IMR-90 (cell line): ENCODE data around the gene EBP. TPM values are rescaled to one million over a fixed set of nuclear protein-coding genes. Genes with fewer than 3 reads are reported as not detected.

Experiments
- ATAC-seq: fragments of 200-7000 bp; cut with Tn5 transposase; 2 replicates; pipeline ENCODE4 v1.9.1; 2020; ENCODE audit warnings: low read depth, mild to moderate bottlenecking, moderate library complexity
- BruUV-seq: library from RNA; stranded (reverse); fragments of 400-500 nt; replicated peaks from 2 replicates; lab custom pipeline; 2021; lab: Mats Ljungman, UMichigan
- CTCF ChIA-PET: fragments of 300-600 bp; formaldehyde crosslinking; extraction: SDS; loops from one replicate; lab custom pipeline; 2021; ENCODE audit warnings: antibody characterized with exemption; lab: Yijun Ruan, JAX
- POLR2A ChIA-PET: fragments of 300-600 bp; sonication (Branson Sonifier 250); formaldehyde crosslinking; loops from one replicate; lab custom pipeline; 2022; ENCODE audit warnings: antibody characterized with exemption; ENCODE audit not compliant: unreplicated experiment; lab: Charles Lee
- DNase-seq: peaks from one replicate; pipeline ENCODE4 v3.0.0; 2013
- H2AFZ ChIP-seq: replicated peaks from 2 replicates; pipeline ENCODE3; 2013; ENCODE audit warnings: low read length, mild to moderate bottlenecking; ENCODE audit not compliant: poor library complexity
- H2AK5ac ChIP-seq: 2 replicates; pipeline ENCODE4 v1.6.1; 2013; ENCODE audit warnings: low read depth, low read length, inconsistent platforms
- H2AK9ac ChIP-seq: replicated peaks from 2 replicates; pipeline ENCODE3; 2013; ENCODE audit warnings: mild to moderate bottlenecking, low read depth, low read length, moderate library complexity; ENCODE audit not compliant: poor library complexity
- H2BK120ac ChIP-seq: 2 replicates; pipeline ENCODE4 v1.6.1; 2013; ENCODE audit warnings: low read depth, low read length, inconsistent platforms
- H2BK15ac ChIP-seq: 3 replicates; pipeline ENCODE4 v1.6.1; 2013; ENCODE audit warnings: low read depth, low read length, inconsistent platforms
- H2BK20ac ChIP-seq: 2 replicates; pipeline ENCODE4 v1.6.1; 2013; ENCODE audit warnings: low read depth, mild to moderate bottlenecking, inconsistent platforms, low read length, moderate library complexity
- H2BK5ac ChIP-seq: 2 replicates; pipeline ENCODE4 v1.6.1; 2013; ENCODE audit warnings: mild to moderate bottlenecking, low read depth, low read length, inconsistent platforms; ENCODE audit not compliant: poor library complexity, severe bottlenecking
- H3K14ac ChIP-seq: replicated peaks from 2 replicates; pipeline ENCODE4 v1.6.1; 2013; ENCODE audit warnings: low read depth, low read length, inconsistent platforms
- H3K18ac ChIP-seq: 2 replicates; pipeline ENCODE4 v1.6.1; 2013; ENCODE audit warnings: low read depth, low read length, control low read depth
- H3K23ac ChIP-seq: 2 replicates; pipeline ENCODE4 v1.6.1; 2013; ENCODE audit warnings: low read depth, low read length, inconsistent platforms
- H3K27ac ChIP-seq: 2 replicates; pipeline ENCODE4 v1.5.1; 2013; ENCODE audit warnings: mild to moderate bottlenecking, control low read depth, low read length; ENCODE audit not compliant: insufficient read depth
- H3K27me3 ChIP-seq: 2 replicates; pipeline ENCODE4 v1.6.1; 2013; ENCODE audit warnings: low read length; ENCODE audit not compliant: control insufficient read depth, insufficient read depth
- H3K36me3 ChIP-seq: 2 replicates; pipeline ENCODE4 v1.6.1; 2013; ENCODE audit warnings: low read length, mixed read lengths; ENCODE audit not compliant: control insufficient read depth, insufficient read depth
- H3K4ac ChIP-seq: 2 replicates; pipeline ENCODE4 v1.6.1; 2013; ENCODE audit warnings: low read depth, low read length, inconsistent platforms
- H3K4me1 ChIP-seq: 2 replicates; pipeline ENCODE4 v1.6.1; 2013; ENCODE audit warnings: low read length, mixed read lengths; ENCODE audit not compliant: control insufficient read depth, insufficient read depth
- H3K4me2 ChIP-seq: 2 replicates; pipeline ENCODE4 v1.6.1; 2013; ENCODE audit warnings: low read depth, mild to moderate bottlenecking, control low read depth, low read length, moderate library complexity
- H3K4me3 ChIP-seq: 2 replicates; pipeline ENCODE4 v1.5.1; 2013; ENCODE audit warnings: low read depth, mild to moderate bottlenecking, control low read depth, low read length, moderate library complexity; ENCODE audit not compliant: insufficient read depth
- H3K56ac ChIP-seq: 2 replicates; pipeline ENCODE4 v1.6.1; 2013; ENCODE audit warnings: low read length, inconsistent platforms; ENCODE audit not compliant: insufficient read depth; ENCODE audit errors: extremely low read depth
- H3K79me1 ChIP-seq, 2 experiments: 2 replicates each; pipeline ENCODE4 v1.6.1; 2013; ENCODE audit warnings: low read length in 2 of 2, inconsistent platforms in 1 of 2, low read depth in 1 of 2
- H3K9ac ChIP-seq: 2 replicates; pipeline ENCODE4 v1.6.1; 2013; ENCODE audit warnings: low read depth, low read length, control low read depth
- H3K9me1 ChIP-seq: 2 replicates; pipeline ENCODE4 v1.6.1; 2013; ENCODE audit warnings: low read length, inconsistent platforms; ENCODE audit not compliant: insufficient read depth
- H3K9me3 ChIP-seq: 2 replicates; pipeline ENCODE4 v1.6.1; 2013; ENCODE audit warnings: low read length; ENCODE audit not compliant: control insufficient read depth, insufficient read depth
- H4K20me1 ChIP-seq: 2 replicates; pipeline ENCODE4 v1.6.1; 2013; ENCODE audit warnings: low read length, inconsistent platforms; ENCODE audit not compliant: insufficient read depth
- H4K5ac ChIP-seq: 2 replicates; pipeline ENCODE4 v1.6.1; 2013; ENCODE audit warnings: mild to moderate bottlenecking, low read depth, low read length, control low read depth
- H4K8ac ChIP-seq, 2 experiments: 2 replicates each; pipeline ENCODE4 v1.6.1; 2013; ENCODE audit warnings: low read depth in 2 of 2, low read length in 2 of 2, control low read depth in 1 of 2, inconsistent platforms in 1 of 2
- H4K91ac ChIP-seq: 2 replicates; pipeline ENCODE4 v1.6.1; 2013; ENCODE audit warnings: low read depth, low read length, inconsistent platforms; ENCODE audit not compliant: insufficient read depth
- BHLHE40 ChIP-seq: fragments of 150-350 bp; IDR thresholded peaks from 2 replicates; pipeline ENCODE4 v1.6.1; 2016; ENCODE audit warnings: mild to moderate bottlenecking, low read depth, low read length
- CEBPB ChIP-seq: IDR thresholded peaks from 2 replicates; pipeline ENCODE4 v1.6.1; 2012; ENCODE audit warnings: low read depth, low read length, improper control_type of control experiment
- FOS ChIP-seq: fragments of 150-350 bp; IDR thresholded peaks from 2 replicates; pipeline ENCODE4 v1.6.1; 2016; ENCODE audit warnings: low read depth, low read length
- MAFK ChIP-seq: IDR thresholded peaks from 2 replicates; pipeline ENCODE4 v1.6.1; 2012; ENCODE audit warnings: low read depth, low read length, improper control_type of control experiment
- MXI1 ChIP-seq: IDR thresholded peaks from 2 replicates; pipeline ENCODE4 v1.6.1; 2012; ENCODE audit warnings: low read depth, mild to moderate bottlenecking, low read length, moderate library complexity, borderline replicate concordance
- POLR2A ChIP-seq: IDR thresholded peaks from 2 replicates; pipeline ENCODE4 v1.6.1; 2012; ENCODE audit warnings: mild to moderate bottlenecking, low read depth, low read length
- RAD21 ChIP-seq: IDR thresholded peaks from 2 replicates; pipeline ENCODE4 v1.6.1; 2012; ENCODE audit warnings: low read length, improper control_type of control experiment
- WGBS, 2 experiments: methylation state at CpG; one replicate each; pipeline versions ENCODE4 v1.1.5 to v1.1.7; 2013; ENCODE audit warnings: missing lambda C conversion rate in 2 of 2; ENCODE audit not compliant: insufficient read length in 1 of 2; ENCODE audit errors: extremely low coverage in 2 of 2; 5-methylcytosine and 5-hydroxymethylcytosine counted together
- dilution Hi-C: fragments of 300-500 bp; cut with HindIII; formaldehyde crosslinking; loops from one replicate; pipeline ENCODE4 v1.14.3; 2018; ENCODE audit warnings: low sequenced_read_pairs; ENCODE audit not compliant: unreplicated experiment
- in situ Hi-C: fragments of 300-500 bp; cut with MboI; formaldehyde crosslinking; loops from 3 replicates; pipeline ENCODE4 v1.14.3; 2019; ENCODE audit warnings: low sequenced_read_pairs, inconsistent platforms, mixed read lengths
- intact Hi-C: fragments of 100-400 bp; cut with micrococcal nuclease; formaldehyde crosslinking; loops from 2 replicates; pipeline ENCODE4 v1.10.0; 2022
- polyA plus RNA-seq, 3 experiments: library from polyadenylated mRNA; depleted of rRNA; stranded (reverse); fragments of >200 nt; gene quantifications; 2 replicates each; pipeline ENCODE4 v1.2.3, GENCODE V29; 2012; ENCODE audit warnings: low replicate concordance in 1 of 3
- total RNA-seq: library from RNA; depleted of rRNA; stranded (reverse); fragments of >200 nt; gene quantifications from 2 replicates; pipeline ENCODE4 v1.2.3, GENCODE V29; 2012
- TF ChIP-seq, protein P1 (sequence below): fragments of 150-350 bp; IDR thresholded peaks from 2 replicates; pipeline ENCODE4 v1.6.1; 2017; ENCODE audit warnings: mild to moderate bottlenecking, antibody characterized with exemption, low read length, low read depth
- TF ChIP-seq, protein P2 (sequence below): conservative IDR thresholded peaks from 2 replicates; pipeline ENCODE4 v1.5.1; 2012; ENCODE audit warnings: mild to moderate bottlenecking, low read depth, low read length, improper control_type of control experiment
- TF ChIP-seq, protein P3 (sequence below): fragments of 150-350 bp; IDR thresholded peaks from 2 replicates; pipeline ENCODE4 v1.6.1; 2016; ENCODE audit warnings: low read depth, mild to moderate bottlenecking, low read length, moderate library complexity, borderline replicate concordance

EBP gene
- total and polyA plus RNA-seq, 2 of the 4 experiments (the other 2 are of a cell fraction), result 39.4 to 78.9 TPM

DNA sequence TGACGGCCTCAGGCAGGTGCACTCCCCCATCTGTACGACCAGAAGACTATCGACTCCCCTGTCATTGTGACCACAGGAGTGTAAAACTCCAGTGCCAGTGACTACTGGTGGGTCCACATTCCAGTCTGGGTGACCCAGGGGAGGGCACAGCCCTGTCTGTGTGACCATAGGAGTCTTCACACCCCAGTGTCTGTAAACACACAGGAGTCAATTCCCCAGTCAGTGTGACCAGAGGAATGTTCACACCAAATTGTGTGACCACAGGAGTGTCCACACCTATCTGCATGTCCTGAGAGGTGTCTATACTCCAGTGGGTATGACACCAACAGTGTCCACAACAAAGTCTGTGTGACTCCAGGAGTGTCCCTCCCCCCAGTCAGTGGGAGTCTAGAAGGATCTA lies 33.6 kb upstream of the EBP start (continued):
- TF ChIP-seq RAD21, result no peak
- TF ChIP-seq, protein P1, sequence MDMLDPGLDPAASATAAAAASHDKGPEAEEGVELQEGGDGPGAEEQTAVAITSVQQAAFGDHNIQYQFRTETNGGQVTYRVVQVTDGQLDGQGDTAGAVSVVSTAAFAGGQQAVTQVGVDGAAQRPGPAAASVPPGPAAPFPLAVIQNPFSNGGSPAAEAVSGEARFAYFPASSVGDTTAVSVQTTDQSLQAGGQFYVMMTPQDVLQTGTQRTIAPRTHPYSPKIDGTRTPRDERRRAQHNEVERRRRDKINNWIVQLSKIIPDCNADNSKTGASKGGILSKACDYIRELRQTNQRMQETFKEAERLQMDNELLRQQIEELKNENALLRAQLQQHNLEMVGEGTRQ, result no peak
- no peak for TF ChIP-seq CEBPB

DNA sequence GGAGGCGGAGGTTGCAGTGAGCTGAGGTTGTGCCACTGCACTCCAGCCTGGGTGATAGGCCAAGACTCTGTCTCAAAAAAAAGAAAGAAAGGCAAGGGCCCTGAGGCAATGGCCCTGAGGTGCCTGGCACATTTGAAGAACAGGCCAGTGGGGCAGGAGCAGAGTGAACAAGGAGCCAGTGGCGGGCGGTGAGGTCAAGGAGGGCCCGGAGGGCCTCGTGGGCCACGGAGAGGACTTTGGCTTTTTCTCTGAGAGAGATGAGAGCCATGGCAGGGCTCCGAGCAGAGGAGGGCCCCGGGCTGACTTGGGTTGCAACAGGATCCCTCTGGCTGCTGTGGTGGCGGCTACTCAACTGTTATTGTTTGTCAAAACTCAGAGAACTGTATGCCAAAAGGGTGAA lies 32.3 kb upstream of the EBP start:
- CTCF ChIA-PET, result no interaction called here
- H3K9me1 ChIP-seq, result peaks cover 11% of the 10 kb centered on the region
- no peak overlapping the region for H4K8ac ChIP-seq
- no peak overlapping the region for H4K91ac ChIP-seq
- peaks cover 3% of the 10 kb centered on the region; the same call in 1 of the 2 replicates for H3K36me3 ChIP-seq
- H2BK5ac ChIP-seq, result no peak overlapping the region
- H2BK120ac ChIP-seq, result no peak overlapping the region
- H2BK20ac ChIP-seq, result no peak overlapping the region
- H3K23ac ChIP-seq, result no peak overlapping the region
- H3K9ac ChIP-seq, result no peak overlapping the region
- no peak overlapping the region for H3K18ac ChIP-seq
- dilution Hi-C loops, result no loop called here
- no peak overlapping the region for H3K56ac ChIP-seq
- no peak overlapping the region for H4K5ac ChIP-seq
- no peak overlapping the region for H2AK9ac ChIP-seq
- POLR2A ChIA-PET, result no interaction called here
- DNase-seq (no peak), ATAC-seq (no peak)
- no peak overlapping the region for H3K14ac ChIP-seq
- H3K4ac ChIP-seq, result no peak overlapping the region
- H2AFZ ChIP-seq, result no peak overlapping the region
- 80% methylated on average over 1 of the region's 9 CpGs; no CpG with 5 or more reads in 1 of the 2 experiments for WGBS, 2 experiments
- in situ Hi-C loops, result no loop called here
- TF ChIP-seq, protein P2, sequence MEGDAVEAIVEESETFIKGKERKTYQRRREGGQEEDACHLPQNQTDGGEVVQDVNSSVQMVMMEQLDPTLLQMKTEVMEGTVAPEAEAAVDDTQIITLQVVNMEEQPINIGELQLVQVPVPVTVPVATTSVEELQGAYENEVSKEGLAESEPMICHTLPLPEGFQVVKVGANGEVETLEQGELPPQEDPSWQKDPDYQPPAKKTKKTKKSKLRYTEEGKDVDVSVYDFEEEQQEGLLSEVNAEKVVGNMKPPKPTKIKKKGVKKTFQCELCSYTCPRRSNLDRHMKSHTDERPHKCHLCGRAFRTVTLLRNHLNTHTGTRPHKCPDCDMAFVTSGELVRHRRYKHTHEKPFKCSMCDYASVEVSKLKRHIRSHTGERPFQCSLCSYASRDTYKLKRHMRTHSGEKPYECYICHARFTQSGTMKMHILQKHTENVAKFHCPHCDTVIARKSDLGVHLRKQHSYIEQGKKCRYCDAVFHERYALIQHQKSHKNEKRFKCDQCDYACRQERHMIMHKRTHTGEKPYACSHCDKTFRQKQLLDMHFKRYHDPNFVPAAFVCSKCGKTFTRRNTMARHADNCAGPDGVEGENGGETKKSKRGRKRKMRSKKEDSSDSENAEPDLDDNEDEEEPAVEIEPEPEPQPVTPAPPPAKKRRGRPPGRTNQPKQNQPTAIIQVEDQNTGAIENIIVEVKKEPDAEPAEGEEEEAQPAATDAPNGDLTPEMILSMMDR, result no peak
- TF ChIP-seq MXI1 (no peak), MAFK (no peak), POLR2A (no peak), CEBPB (no peak), RAD21 (no peak), BHLHE40 (no peak), FOS (no peak)
- TF ChIP-seq, protein P3, sequence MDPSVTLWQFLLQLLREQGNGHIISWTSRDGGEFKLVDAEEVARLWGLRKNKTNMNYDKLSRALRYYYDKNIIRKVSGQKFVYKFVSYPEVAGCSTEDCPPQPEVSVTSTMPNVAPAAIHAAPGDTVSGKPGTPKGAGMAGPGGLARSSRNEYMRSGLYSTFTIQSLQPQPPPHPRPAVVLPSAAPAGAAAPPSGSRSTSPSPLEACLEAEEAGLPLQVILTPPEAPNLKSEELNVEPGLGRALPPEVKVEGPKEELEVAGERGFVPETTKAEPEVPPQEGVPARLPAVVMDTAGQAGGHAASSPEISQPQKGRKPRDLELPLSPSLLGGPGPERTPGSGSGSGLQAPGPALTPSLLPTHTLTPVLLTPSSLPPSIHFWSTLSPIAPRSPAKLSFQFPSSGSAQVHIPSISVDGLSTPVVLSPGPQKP, result no peak
- H3K4me1 ChIP-seq, result peaks cover 5% of the 10 kb centered on the region
- H3K27me3 ChIP-seq, result no peaks in the 10 kb centered on the region
- H2BK15ac ChIP-seq, result no peak overlapping the region
- no peak overlapping the region for H3K4me3 ChIP-seq
- H3K27ac ChIP-seq, result no peak overlapping the region
- no peaks in the 10 kb centered on the region; the same call in 1 of the 2 replicates for H3K9me3 ChIP-seq
- intact Hi-C loops, result no loop called here
- no TSS peak for BruUV-seq
- no peak overlapping the region for H2AK5ac ChIP-seq
- H4K20me1 ChIP-seq, result no peaks in the 10 kb centered on the region
- H3K79me1 ChIP-seq, result no peaks in the 10 kb centered on the region
- H3K4me2 ChIP-seq, result no peak overlapping the region
